Keratinocyte (primary cell): Measurements from ENCODE around the gene CAPZA1. TPM values are rescaled to one million over a fixed set of nuclear protein-coding genes. Genes with fewer than 3 reads are reported as not detected.

Experiments
- DNase-seq: peaks from one replicate; pipeline ENCODE4 v3.0.0-alpha.2; 2011; ENCODE audit warnings: low read depth, missing footprints, low spot score
- FAIRE-seq: peaks from 2 replicates; lab custom pipeline; 2011; peaks lifted over from hg19 to GRCh38; lab: Jason Lieb, UNC
- H2AFZ ChIP-seq: 2 replicates; pipeline ENCODE4 v1.6.0; 2012; ENCODE audit warnings: low read length, control low read depth, inconsistent platforms; ENCODE audit not compliant: control insufficient read depth
- H3K27ac ChIP-seq: 2 replicates; pipeline ENCODE4 v1.5.1; 2011; ENCODE audit warnings: low read length; ENCODE audit not compliant: control insufficient read depth, insufficient read depth
- H3K27me3 ChIP-seq: 3 replicates; pipeline ENCODE4 v1.6.0; 2011; ENCODE audit warnings: low read length; ENCODE audit not compliant: control insufficient read depth, insufficient read depth; ENCODE audit errors: extremely low read depth
- H3K36me3 ChIP-seq, 2 experiments: 2 replicates in 1 of 2; 3 replicates in 1 of 2; pipeline ENCODE4 v1.5.1; 2011; ENCODE audit warnings: low read length in 2 of 2, mild to moderate bottlenecking in 1 of 2; ENCODE audit not compliant: control insufficient read depth in 2 of 2, insufficient read depth in 2 of 2; ENCODE audit errors: extremely low read depth in 1 of 2
- H3K4me1 ChIP-seq: 3 replicates; pipeline ENCODE4 v1.5.1; 2011; ENCODE audit warnings: low read length; ENCODE audit not compliant: control insufficient read depth, insufficient read depth; ENCODE audit errors: extremely low read depth
- H3K4me2 ChIP-seq: 3 replicates; pipeline ENCODE4 v1.6.0; 2011; ENCODE audit warnings: low read depth, low read length; ENCODE audit not compliant: control insufficient read depth, insufficient read depth; ENCODE audit errors: extremely low read depth
- H3K4me3 ChIP-seq, 3 experiments: fragments of 200-600 bp in 1 of 3; sonication (generic) in 1 of 3; 2 replicates in 2 of 3; 3 replicates in 1 of 3; pipeline ENCODE4 v1.5.1; 2011 to 2016; ENCODE audit warnings: low read length in 3 of 3, mild to moderate bottlenecking in 3 of 3, control low read depth in 2 of 3, inconsistent platforms in 1 of 3, low read depth in 1 of 3, mixed read lengths in 1 of 3, mixed run types in 1 of 3, moderate library complexity in 1 of 3; ENCODE audit not compliant: control insufficient read depth in 2 of 3, insufficient read depth in 2 of 3; ENCODE audit errors: extremely low read depth in 1 of 3
- H3K79me2 ChIP-seq: 2 replicates; pipeline ENCODE4 v1.6.0; 2012; ENCODE audit warnings: low read length; ENCODE audit not compliant: control insufficient read depth, insufficient read depth
- H3K9ac ChIP-seq: 3 replicates; pipeline ENCODE4 v1.6.0; 2011; ENCODE audit warnings: low read length; ENCODE audit not compliant: control insufficient read depth, insufficient read depth; ENCODE audit errors: extremely low read depth
- H3K9me1 ChIP-seq: 3 replicates; pipeline ENCODE4 v1.6.0; 2011; ENCODE audit warnings: low read length; ENCODE audit not compliant: control insufficient read depth, insufficient read depth; ENCODE audit errors: extremely low read depth
- H3K9me3 ChIP-seq: 2 replicates; pipeline ENCODE4 v1.5.1; 2012; ENCODE audit warnings: low read depth, low read length; ENCODE audit not compliant: control insufficient read depth
- H4K20me1 ChIP-seq: 3 replicates; pipeline ENCODE4 v1.6.0; 2011; ENCODE audit warnings: low read length; ENCODE audit not compliant: control insufficient read depth, insufficient read depth; ENCODE audit errors: extremely low read depth
- EZH2 ChIP-seq: IDR thresholded peaks from one replicate; pipeline ENCODE4 v1.6.1; 2012; ENCODE audit warnings: inconsistent platforms, mild to moderate bottlenecking, low read length, moderate library complexity
- dilution Hi-C: fragments of 300-500 bp; cut with MboI; formaldehyde crosslinking; loops from one replicate; pipeline ENCODE4 v1.7.0; 2020; ENCODE audit warnings: low sequenced_read_pairs; ENCODE audit not compliant: extremely low pct_ligation_motif_present
- polyA plus RNA-seq, 5 experiments: library from polyadenylated mRNA; depleted of rRNA in 3 of 5; stranded (reverse) in 3 of 5; stranded (forward) in 1 of 5; unstranded in 1 of 5; fragments of >200 nt; gene quantifications; 1 replicate in 1 of 5; 2 replicates in 3 of 5; 3 replicates in 1 of 5; pipeline versions ENCODE4 v1.2.1 to v1.2.3, GENCODE V29; 2011 to 2012; ENCODE audit warnings: missing spikeins in 2 of 5, low read depth in 1 of 5, low replicate concordance in 1 of 5
- TF ChIP-seq, protein P1 (sequence below), 3 experiments: IDR thresholded peaks in 1 of 3; conservative IDR thresholded peaks in 1 of 3; optimal IDR thresholded peaks in 1 of 3; 2 replicates in 2 of 3; 3 replicates in 1 of 3; pipeline versions ENCODE3 to v1.5.1; 2011; ENCODE audit warnings: low read length in 3 of 3, mild to moderate bottlenecking in 3 of 3, moderate library complexity in 2 of 3, control low read depth in 1 of 3, inconsistent platforms in 1 of 3; ENCODE audit not compliant: insufficient read depth in 2 of 3; ENCODE audit errors: extremely low read depth in 1 of 3

The CAPZA1 gene
- polyA plus RNA-seq, 1 donor (not counting 4 experiments of a cell fraction or from before 2014, with no cell fraction given) = 239 TPM

DNA sequence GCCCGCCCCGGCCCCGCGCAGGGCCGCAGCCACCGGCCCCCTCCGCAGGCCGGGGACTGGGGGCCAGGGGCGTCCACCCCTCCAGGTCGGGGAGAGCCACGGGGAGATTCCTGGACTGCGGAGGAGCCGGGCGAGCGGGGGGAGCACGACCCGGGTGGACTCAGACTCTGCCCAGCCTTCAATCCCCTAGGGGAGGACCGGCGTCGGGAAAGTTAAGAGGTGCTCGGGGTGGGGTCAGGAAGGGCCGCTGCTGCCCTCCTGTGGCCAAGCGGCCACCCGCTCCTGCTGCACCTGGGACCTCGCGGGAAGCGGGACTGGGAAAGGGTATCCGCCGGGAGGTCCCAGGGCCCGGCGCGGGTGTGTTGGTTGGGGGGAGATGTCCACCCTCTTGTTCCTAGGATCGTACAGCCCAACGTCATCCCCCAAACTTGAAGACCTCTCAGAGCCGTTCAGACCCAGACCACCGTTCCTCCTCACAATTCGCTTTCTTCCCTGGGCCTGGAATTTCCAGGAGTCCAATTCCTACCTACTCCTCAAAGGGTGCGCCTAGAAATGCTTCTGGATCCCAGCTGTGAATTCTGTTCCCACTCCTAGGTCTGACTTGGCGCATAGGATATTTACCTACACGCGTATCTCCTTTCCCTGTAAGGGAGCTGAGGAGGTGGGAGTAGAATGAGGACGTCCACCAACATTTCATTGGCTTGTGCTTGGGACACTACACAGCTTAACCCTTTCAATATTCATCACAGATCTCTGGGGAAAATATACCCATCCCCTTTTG lies 87.8 kb downstream of the CAPZA1 start:
- no peak for TF ChIP-seq EZH2
- TF ChIP-seq, protein P1, sequence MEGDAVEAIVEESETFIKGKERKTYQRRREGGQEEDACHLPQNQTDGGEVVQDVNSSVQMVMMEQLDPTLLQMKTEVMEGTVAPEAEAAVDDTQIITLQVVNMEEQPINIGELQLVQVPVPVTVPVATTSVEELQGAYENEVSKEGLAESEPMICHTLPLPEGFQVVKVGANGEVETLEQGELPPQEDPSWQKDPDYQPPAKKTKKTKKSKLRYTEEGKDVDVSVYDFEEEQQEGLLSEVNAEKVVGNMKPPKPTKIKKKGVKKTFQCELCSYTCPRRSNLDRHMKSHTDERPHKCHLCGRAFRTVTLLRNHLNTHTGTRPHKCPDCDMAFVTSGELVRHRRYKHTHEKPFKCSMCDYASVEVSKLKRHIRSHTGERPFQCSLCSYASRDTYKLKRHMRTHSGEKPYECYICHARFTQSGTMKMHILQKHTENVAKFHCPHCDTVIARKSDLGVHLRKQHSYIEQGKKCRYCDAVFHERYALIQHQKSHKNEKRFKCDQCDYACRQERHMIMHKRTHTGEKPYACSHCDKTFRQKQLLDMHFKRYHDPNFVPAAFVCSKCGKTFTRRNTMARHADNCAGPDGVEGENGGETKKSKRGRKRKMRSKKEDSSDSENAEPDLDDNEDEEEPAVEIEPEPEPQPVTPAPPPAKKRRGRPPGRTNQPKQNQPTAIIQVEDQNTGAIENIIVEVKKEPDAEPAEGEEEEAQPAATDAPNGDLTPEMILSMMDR (optimal IDR thresholded peaks at IDR 0.05 in 1 of 3, IDR thresholded peaks at IDR 0.05 in 1 of 3, conservative IDR thresholded peaks at IDR 0.05 in 1 of 3; ENCODE audit: extremely low read depth in 1 of 3, insufficient read depth in 2 of 3, low read length in 3 of 3) = peak in 2 of 3 experiments; percentile 75 to 99
- Histone ChIP-seq H3K4me1 (peaks cover 42% of the 10 kb centered on the region), H3K27ac (peak overlapping the region; percentile 91), H3K4me3 (peak overlapping the region; percentile 72 to 92 (median 87)), H3K9me3 (no peaks in the 10 kb centered on the region), H3K9me1 (peaks cover 4% of the 10 kb centered on the region), H2AFZ (peak overlapping the region; percentile 61), H3K79me2 (peaks cover 38% of the 10 kb centered on the region), H3K36me3 (peaks cover 21 to 29% of the 10 kb centered on the region in 2 experiments), H3K4me2 (peak overlapping the region; percentile 76), H4K20me1 (no peaks in the 10 kb centered on the region), H3K27me3 (no peaks in the 10 kb centered on the region), H3K9ac (peak overlapping the region; percentile 90)
- DNase-seq (no peak), FAIRE-seq (no peak)
- dilution Hi-C loops = no loop called here

DNA sequence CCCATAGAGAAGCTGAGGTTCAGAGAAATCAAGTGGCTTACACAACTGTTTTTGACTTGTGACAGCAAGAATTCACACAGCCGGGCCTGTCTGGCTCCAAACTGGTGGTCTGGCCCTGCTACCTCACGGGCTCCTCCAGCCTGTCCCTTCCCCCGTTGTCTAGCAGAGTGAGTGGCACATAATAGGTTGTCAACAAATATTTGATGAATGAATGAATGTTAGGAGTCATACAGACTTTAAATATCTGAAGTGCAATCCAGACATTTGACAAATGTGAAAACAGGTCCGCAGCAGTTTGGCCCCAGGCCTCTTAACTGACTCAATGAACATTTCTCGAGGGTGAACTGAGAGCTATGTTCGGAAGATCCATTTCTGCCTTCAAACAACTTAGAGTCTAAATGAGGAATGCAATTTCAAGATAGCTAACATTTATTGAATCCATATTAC lies 88.4 kb downstream of the CAPZA1 start:
- H3K36me3 ChIP-seq = peaks cover 16 to 23% of the 10 kb centered on the region in 2 experiments
- no peaks in the 10 kb centered on the region for H4K20me1 ChIP-seq
- FAIRE-seq (no peak), DNase-seq (no peak)
- H2AFZ ChIP-seq = peak overlapping the region; percentile 61
- H3K27me3 ChIP-seq = no peaks in the 10 kb centered on the region
- peak overlapping the region; percentile 91 for H3K27ac ChIP-seq
- peak overlapping the region; percentile 90 for H3K9ac ChIP-seq
- H3K9me3 ChIP-seq = no peaks in the 10 kb centered on the region
- TF ChIP-seq, protein P1 (optimal IDR thresholded peaks at IDR 0.05 in 1 of 3, IDR thresholded peaks at IDR 0.05 in 1 of 3, conservative IDR thresholded peaks at IDR 0.05 in 1 of 3; ENCODE audit: extremely low read depth in 1 of 3, insufficient read depth in 2 of 3, low read length in 3 of 3) = no peak
- TF ChIP-seq EZH2 = no peak
- dilution Hi-C loops = no loop called here
- peaks cover 34% of the 10 kb centered on the region for H3K79me2 ChIP-seq
- H3K4me3 ChIP-seq = peak overlapping the region in 2 of 3 experiments; percentile 72 to 92
- H3K4me2 ChIP-seq = peak overlapping the region; percentile 76
- peaks cover 4% of the 10 kb centered on the region for H3K9me1 ChIP-seq
- peaks cover 36% of the 10 kb centered on the region for H3K4me1 ChIP-seq
